HG03439 (cell line): ENCODE measurements around the gene MAP1LC3C.

Experiments
- ATAC-seq: cut with Tn5 transposase; IDR thresholded peaks from one replicate; pipeline ENCODE4 v1.9.1; 2021; ENCODE audit warnings: mild to moderate bottlenecking, moderate library complexity; ENCODE audit not compliant: unreplicated experiment

The MAP1LC3C gene

DNA sequence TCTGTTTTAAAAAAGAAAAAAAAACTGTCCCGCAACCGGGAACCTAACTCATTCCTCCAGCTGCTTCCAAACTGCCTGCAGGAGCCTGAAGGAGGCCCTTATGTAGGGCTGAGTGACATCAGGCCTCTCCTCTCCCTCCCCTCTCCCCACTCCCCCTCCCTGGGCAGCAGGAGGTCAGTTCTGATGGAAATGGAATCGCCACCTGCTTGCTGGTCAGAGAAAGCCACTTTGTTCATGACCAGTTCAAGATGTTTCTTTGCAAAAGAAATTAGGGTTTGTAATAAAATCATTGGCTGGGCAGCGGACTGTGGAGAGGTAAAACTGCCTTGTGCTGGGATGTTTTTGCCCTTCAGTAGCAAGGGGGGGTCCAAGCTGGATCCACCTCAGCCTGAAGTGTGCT is at the start of gene MAP1LC3C:
Gene MAP1LC3C (minus strand): TSS at position 73 of the 400 bp plus-strand sequence. CDS start 90 bp downstream, outside the sequence.
- no peak for ATAC-seq

DNA sequence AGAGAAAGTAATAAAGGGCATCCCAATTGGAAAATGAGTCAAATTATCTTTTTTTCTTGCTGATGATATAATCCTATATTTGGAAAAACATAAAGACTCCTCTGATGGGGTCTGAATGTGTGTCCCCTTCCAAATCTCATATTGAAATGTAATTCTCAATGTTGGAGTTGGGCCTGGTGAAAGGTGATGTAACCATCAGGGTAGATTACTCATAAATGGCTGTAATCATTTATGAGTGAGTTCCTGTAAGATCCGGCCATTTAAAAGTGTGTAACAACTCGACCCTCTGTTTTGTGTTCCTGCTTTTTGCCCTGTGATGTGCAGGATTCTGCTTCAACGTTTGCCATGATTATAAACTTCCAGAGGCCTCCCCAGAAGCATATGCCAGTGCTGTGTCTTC is 44.3 kb upstream of the MAP1LC3C start:
- no peak for ATAC-seq

GRCh38 chr1:242034392-242034791 is 35.5 kb upstream of the MAP1LC3C start:
- no peak for ATAC-seq

- ATAC-seq = no peak
Measured at GRCh38 chr1:242033447-242033846, 34.5 kb upstream of the MAP1LC3C start.

- ATAC-seq = no peak
Measured at GRCh38 chr1:242030071-242030470, 31.2 kb upstream of the MAP1LC3C start.

DNA sequence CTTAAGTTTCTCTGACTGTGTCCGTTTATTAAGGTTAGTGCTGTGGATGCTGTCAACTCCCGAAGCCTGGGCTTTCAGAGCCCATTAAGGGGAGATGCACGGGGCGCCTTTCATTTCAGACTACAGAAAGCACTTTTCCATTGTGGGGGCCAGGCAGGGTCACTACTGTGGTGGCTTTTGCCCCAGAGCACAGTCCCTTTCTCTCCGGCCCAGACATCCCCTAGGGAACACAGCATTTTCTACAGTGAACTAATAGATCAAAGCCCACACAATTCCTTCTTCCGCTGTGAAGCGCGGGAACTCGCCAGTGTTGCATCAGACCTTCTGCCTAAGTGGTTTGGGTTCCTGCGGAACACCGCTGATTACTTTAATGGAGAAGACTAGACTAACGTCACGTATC is 26.8 kb upstream of the MAP1LC3C start:
- ATAC-seq = no peak

DNA sequence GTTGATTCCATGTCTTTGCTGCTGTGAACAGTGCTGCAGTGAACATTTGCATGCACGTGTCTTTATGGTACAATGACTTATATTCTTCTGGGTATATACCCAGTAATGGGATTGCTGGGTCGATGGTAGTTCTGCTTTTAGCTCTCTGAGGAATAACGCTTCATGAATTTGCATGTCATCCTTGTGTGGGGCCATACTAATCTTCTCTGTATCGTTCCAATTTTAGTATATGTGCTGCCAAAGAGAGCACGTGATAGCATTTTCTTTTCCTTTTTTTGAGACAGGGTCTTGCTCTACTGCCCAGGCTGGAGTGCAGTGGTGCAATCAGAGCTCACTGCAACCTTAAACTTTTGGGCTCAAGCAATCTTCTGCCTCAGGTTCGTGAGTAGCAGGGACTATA is 24.9 kb upstream of the MAP1LC3C start:
- ATAC-seq = no peak

- no peak for ATAC-seq
Measured at GRCh38 chr1:242019018-242019417, 20.1 kb upstream of the MAP1LC3C start.

- ATAC-seq = peak; percentile 80
Measured at GRCh38 chr1:242017580-242018233, 18.8 kb upstream of the MAP1LC3C start.

DNA sequence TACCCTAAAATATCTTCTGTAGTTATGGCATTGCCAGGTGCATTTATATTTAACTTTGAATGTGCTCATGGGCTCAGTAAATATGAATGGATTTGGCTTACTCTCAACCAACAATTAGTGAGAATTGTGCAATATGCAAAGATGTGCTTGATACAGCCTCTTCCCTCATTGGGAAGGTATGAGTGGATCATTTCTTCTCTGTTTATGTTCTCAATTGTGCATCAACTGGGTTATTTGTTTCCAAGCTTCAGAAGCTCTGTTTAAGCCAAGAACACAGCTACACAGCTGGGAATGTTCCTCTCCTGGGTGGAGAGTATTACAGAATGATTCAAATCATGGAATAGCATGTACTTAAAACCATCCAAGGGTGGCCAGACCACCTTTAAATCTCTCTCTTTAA is 17.6 kb upstream of the MAP1LC3C start:
- ATAC-seq = no peak

GRCh38 chr1:242011894-242012660 is 13.2 kb upstream of the MAP1LC3C start:
- ATAC-seq = no peak

GRCh38 chr1:242008826-242009495 is 10.1 kb upstream of the MAP1LC3C start:
- ATAC-seq = no peak

GRCh38 chr1:242006976-242007375 is 8.1 kb upstream of the MAP1LC3C start:
- no peak for ATAC-seq

DNA sequence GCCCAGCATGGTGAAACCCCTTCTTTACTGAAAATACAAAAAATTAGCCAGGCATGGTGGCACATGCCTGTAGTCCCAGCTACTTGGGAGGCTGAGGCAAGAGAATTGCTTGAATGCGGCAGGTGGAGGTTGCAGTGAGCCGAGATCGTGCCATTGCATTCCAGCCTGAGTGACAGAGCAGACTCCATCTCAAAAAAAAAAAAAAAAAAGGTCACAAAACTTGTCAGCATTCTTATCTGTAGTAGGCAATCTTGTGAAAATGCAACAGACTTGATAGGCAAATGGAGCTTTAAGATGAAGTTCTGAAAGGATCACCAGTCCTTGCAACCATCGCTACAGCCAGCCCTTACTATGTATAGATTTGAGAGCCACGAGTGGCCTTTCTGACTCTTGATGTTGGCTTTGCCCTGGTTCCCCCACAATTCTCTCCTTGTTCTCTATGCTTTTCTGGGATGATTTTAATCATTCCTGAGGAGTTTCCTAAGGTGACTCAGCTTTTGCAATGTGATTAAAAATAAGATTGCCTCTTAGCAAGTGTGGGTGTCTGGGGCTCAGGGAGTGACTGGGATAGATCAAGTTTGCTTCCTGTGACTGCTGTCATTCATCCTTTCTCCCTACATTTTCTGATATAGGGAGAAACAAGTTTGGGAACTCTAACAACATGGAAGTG is 7.1 kb upstream of the MAP1LC3C start:
- no peak for ATAC-seq

GRCh38 chr1:242004751-242005495 is 6.0 kb upstream of the MAP1LC3C start:
- ATAC-seq = no peak

DNA sequence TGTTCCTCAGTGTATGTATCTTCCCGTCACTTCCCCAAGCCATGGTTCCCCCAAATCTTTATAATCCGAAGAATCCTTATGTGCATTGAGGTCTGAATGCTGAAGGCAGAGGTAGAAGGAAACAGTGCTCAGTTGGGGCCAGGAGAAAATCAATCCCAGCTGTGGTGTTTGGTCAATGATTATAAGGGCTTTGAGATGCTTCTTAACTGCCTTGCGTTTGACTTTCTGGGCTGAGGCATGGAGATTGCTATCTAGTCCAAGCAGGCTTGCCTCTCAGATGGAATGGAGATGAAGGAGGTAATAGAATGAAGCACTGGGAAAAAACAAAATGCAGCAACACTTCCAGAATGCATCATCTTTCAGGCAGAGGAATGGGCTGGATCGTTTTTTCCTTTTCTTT is 3.6 kb upstream of the MAP1LC3C start:
- ATAC-seq = no peak

DNA sequence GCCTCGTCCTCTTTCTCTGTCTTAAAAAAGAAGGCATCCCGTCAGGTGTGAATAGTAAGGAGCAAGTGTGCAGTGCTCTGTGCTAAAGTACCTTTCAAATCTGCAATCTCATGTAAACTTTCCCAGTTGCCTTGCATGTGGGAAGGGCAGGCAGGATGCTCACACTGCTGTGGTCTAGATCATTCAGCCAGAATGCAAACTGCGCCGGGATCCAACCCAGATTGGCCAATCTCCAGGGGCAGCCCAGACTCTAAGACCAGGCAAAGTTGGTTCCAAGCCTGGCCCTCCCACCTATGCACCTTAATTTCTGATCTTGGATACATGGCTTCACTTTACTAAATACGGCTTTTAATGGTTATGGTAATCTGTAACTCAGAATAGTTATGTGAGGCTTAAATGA is 3.2 kb upstream of the MAP1LC3C start:
- ATAC-seq = no peak

DNA sequence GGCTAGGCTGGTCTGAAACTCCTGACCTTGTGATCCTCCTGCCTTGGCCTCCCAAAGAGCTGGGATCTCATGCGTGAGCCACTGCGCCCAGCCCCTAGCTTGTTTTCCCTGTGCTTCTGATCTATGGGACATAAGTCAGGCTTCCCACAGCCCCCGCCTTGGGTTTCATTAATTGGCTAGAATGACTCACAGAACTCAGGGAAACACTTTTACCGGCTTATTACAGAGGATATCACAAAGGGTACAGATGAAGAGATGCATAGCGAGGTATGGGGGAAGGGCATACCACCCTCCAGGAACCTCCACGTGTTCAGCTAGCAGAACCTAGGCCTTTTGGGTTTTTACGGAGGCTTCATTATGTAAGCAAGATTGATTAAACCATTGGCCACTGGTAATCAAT is 1.5 kb upstream of the MAP1LC3C start:
- no peak for ATAC-seq

DNA sequence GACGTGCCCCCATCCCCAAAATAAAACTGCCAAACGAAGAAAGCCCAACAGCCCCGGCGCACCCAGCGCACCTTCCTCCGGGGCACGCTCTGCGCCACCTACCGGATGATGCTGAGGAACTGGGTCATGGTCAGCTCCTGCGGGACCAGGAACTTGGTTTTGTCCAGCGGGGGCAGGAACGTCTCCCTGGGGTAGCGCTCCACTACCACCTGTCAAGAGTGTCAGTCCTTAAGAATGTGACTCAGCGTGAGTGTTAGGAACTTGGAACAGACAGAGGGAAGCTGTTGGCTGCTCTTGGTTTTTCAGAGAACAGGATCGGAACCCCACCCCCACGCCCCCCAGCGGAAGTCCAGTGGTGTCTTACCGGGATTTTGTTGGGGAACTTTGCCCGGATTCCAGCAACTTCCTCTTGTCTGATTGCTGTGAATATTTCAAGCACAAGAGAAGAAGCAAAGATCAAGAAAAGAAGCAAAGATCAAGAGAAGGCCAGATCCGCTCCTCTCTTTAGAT is 431 bp downstream of the MAP1LC3C start:
- peak; percentile 68 for ATAC-seq

- no peak for ATAC-seq
Measured at GRCh38 chr1:241997401-241997998, 1.4 kb downstream of the MAP1LC3C start.
